HUES64 (cell line): ENCODE measurements around the gene MOCS2. TPM values are rescaled to one million over a fixed set of nuclear protein-coding genes. Genes with fewer than 3 reads are reported as not detected.

Experiments used
- H3K27ac ChIP-seq: 2 replicates; pipeline ENCODE4 v1.7.0; 2013; ENCODE audit warnings: low read depth, low read length, inconsistent platforms
- H3K27me3 ChIP-seq: 2 replicates; pipeline ENCODE4 v1.6.1; 2013; ENCODE audit warnings: mild to moderate bottlenecking, low read length; ENCODE audit not compliant: insufficient read depth
- H3K36me3 ChIP-seq: 2 replicates; pipeline ENCODE4 v1.6.1; 2013; ENCODE audit warnings: mild to moderate bottlenecking, low read length; ENCODE audit not compliant: insufficient read depth
- H3K4me1 ChIP-seq: 2 replicates; pipeline ENCODE4 v1.6.1; 2013; ENCODE audit warnings: mild to moderate bottlenecking, low read length, moderate library complexity; ENCODE audit not compliant: insufficient read depth
- H3K4me3 ChIP-seq: 2 replicates; pipeline ENCODE4 v1.5.1; 2013; ENCODE audit warnings: mild to moderate bottlenecking, low read length, moderate library complexity
- H3K9ac ChIP-seq: 2 replicates; pipeline ENCODE4 v1.6.1; 2013; ENCODE audit warnings: mild to moderate bottlenecking, low read depth, low read length
- H3K9me3 ChIP-seq: 2 replicates; pipeline ENCODE4 v1.6.1; 2013; ENCODE audit warnings: low read depth, low read length; ENCODE audit not compliant: insufficient read depth
- WGBS: fragments of 150-250, 120-280 bp; methylation state at CpG from one replicate; pipeline ENCODE4 v1.1.7; 2013; ENCODE audit warnings: missing lambda C conversion rate; 5-methylcytosine and 5-hydroxymethylcytosine counted together
- polyA plus RNA-seq, 2 experiments: library from polyadenylated mRNA; stranded (reverse); fragments of 50-300 nt; gene quantifications; one replicate each; pipeline ENCODE4 v1.2.3, GENCODE V29; 2013

The MOCS2 gene, protein sequence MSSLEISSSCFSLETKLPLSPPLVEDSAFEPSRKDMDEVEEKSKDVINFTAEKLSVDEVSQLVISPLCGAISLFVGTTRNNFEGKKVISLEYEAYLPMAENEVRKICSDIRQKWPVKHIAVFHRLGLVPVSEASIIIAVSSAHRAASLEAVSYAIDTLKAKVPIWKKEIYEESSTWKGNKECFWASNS
- polyA plus RNA-seq (2013, experiment 1 of 2): 21.1 TPM
- 21.9 TPM for polyA plus RNA-seq (2013, experiment 2 of 2)

DNA sequence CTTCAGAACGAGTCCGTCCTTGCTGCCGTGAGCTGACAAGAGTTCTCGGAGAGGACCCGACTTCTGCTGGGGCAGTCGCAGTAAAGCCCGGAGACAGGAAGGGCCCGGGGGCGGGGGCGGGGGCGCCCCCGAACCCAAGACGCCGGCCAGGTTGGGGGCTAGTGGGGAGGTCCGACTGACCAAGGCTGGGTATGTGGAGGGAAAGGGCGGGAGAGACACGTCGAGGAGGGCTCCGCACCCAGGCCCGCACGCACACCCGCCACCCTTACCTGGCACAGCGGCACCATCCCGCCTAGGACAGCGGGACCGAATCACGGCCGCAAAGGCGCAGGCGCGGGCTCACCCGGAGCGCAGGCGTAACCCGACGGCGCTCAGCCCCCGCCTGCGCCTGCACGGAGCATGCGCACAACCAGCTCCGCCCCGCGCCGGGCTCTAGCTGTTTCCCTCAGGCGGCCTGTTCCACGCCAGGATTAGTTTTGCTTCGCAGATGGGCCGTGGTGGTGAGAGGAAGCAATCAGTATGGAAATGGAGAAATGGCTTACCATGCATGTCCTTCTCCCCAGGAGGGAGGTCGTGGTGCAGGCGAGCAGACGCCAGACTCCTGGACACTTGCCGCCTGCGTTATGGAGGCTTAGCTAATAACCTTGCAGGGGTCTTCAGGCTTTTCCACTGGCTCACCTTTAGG is at the start of gene MOCS2:
MOCS2 (minus strand) TSS at position 315 of the 685 bp plus-strand sequence. CDS start 2,583 bp downstream, outside the sequence.
- H3K36me3 ChIP-seq: peaks cover 7% of the 10 kb centered on the region; the same call in 1 of the 2 replicates
- H3K9me3 ChIP-seq: no peaks in the 10 kb centered on the region
- peak within 1 kb of the TSS; percentile 89 for H3K4me3 ChIP-seq
- WGBS: under 1% methylated on average over 54 of the region's 54 CpGs
- peak within 1 kb of the TSS; percentile 70 for H3K9ac ChIP-seq
- peak within 1 kb of the TSS; percentile 48; the same call in 1 of the 2 replicates for H3K27ac ChIP-seq
- peaks cover 5% of the 10 kb centered on the region; the same call in 1 of the 2 replicates for H3K27me3 ChIP-seq
- peaks cover 15% of the 10 kb centered on the region; the same call in 1 of the 2 replicates for H3K4me1 ChIP-seq

DNA sequence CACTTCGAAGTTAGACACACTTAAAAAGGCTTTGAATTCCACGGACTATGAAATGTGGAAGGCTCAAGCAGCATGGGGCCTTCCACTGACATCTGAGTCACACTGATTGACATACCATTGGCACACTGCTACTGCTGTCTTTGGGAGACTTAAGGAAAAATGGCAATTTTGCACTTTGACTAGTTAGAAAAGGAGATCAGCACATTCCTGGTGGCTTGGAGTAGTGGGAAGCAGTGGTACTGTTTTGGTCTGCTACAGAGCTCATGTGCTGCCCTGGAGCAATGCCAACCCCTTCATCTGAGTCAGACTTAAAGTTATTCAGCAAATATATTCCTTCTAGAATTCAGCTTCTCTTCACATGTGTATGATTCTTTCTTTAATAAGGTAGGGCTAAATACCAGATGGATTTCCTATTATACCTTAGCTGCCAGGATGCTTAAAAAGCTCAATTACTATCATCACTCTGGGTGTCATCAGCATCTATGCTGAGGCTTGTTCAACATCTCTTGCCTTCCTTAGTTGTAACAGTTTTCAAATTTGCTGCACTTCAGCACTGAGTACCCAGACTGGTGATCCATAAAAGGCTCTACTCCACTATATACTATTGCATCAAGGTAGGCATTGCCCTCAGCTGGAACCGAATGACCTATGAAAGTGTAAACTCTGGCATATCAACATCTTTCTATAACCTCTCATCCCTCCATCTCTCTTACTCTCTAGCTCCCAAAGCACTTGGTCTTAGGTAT is 42.3 kb upstream of the MOCS2 start:
- H3K4me1 ChIP-seq: no peaks in the 10 kb centered on the region
- no peak overlapping the region for H3K9ac ChIP-seq
- WGBS: 91% methylated on average over 3 of the region's 3 CpGs
- no peaks in the 10 kb centered on the region for H3K27me3 ChIP-seq
- no peaks in the 10 kb centered on the region for H3K9me3 ChIP-seq
- H3K36me3 ChIP-seq: no peaks in the 10 kb centered on the region
- no peak overlapping the region for H3K27ac ChIP-seq
- H3K4me3 ChIP-seq: no peak overlapping the region

DNA sequence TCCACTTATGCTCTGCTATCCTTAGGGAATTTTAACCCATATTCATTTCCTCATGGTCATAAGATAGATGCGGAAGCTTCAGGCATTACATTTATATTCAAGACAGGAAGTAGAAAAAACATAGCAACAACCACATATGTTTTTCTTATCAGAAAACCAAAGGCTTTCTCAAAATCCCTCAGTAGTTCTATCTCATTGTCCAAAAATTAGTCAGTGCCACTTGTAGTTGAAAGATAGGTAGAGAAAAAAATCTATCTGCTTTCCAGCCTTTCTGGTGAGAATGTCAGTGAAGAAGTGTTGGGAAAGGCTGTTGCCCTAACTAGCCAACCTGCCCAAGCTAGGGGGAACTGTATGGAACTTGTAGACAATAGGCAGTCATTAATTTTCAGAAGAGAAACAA is 23.5 kb upstream of the MOCS2 start:
- no peak overlapping the region for H3K27ac ChIP-seq
- WGBS: 100% methylated on average over 1 of the region's 1 CpG
- no peak overlapping the region for H3K4me3 ChIP-seq
- H3K4me1 ChIP-seq: no peaks in the 10 kb centered on the region
- H3K9ac ChIP-seq: no peak overlapping the region
- no peaks in the 10 kb centered on the region for H3K9me3 ChIP-seq
- H3K36me3 ChIP-seq: no peaks in the 10 kb centered on the region
- no peaks in the 10 kb centered on the region for H3K27me3 ChIP-seq

DNA sequence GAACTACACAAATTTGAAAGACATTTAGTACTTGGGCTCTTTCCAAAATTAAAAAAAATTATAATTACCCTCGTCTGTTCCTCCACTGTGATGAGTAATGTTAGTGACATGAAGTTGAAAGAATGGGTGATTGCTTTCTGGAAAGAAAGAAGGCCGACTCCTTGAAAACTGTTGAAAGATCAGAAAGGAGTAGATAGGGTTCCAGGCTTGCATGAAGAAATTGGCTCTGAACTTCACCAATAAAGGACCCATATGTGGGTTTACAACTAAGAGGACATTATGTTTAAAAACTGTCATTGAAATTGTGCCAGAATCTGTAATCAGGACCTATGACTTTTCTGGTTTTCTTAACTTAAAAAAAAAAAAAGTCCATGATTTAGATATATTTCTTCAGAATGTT is 20.7 kb upstream of the MOCS2 start:
- no peak overlapping the region for H3K27ac ChIP-seq
- H3K36me3 ChIP-seq: no peaks in the 10 kb centered on the region
- WGBS: 93% methylated on average over 2 of the region's 2 CpGs
- no peaks in the 10 kb centered on the region for H3K9me3 ChIP-seq
- H3K27me3 ChIP-seq: no peaks in the 10 kb centered on the region
- no peak overlapping the region for H3K4me3 ChIP-seq
- H3K4me1 ChIP-seq: no peaks in the 10 kb centered on the region
- no peak overlapping the region for H3K9ac ChIP-seq

DNA sequence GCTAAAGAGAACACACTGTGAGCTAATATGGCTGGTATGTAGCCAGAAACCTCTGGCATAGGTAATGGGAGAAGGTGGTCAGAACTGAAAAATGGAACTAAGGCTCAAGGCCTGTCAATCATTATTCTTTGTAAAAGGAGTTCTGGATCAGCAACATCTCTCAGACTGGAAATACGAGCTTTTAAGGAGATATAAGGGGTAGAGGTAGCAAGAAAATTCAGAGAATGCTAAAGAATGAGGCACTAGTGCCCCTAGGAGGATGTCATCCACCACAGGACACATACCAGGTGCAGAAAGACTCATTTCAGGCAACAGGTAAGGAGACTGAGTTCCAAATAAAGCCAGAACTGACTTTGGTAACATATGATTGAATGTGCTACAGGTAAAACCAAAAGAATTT is 18.9 kb upstream of the MOCS2 start:
- no peaks in the 10 kb centered on the region for H3K27me3 ChIP-seq
- no peaks in the 10 kb centered on the region for H3K36me3 ChIP-seq
- no peaks in the 10 kb centered on the region for H3K4me1 ChIP-seq
- no peak overlapping the region for H3K4me3 ChIP-seq
- no peak overlapping the region for H3K27ac ChIP-seq
- 96% methylated on average over 1 of the region's 1 CpG for WGBS
- H3K9ac ChIP-seq: no peak overlapping the region
- H3K9me3 ChIP-seq: no peaks in the 10 kb centered on the region

DNA sequence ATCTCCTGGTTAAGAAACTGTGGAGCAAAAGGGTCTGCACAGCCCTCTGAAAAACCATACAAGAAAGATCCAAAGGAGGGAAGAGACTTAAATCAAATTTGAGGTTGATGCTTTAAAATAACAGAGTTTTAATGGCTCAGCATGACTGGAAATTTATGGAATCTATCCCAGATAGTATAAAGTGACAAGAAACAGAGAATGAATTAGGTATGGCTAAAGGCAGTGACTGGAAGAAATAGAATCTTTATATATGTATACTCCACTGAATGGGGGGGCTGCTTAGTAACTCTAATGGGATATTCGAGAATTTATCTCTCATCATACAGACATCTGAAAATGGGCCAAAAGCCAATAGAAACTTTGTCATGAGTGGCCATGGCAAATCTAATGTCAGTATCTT is 17.6 kb upstream of the MOCS2 start:
- Histone ChIP-seq H3K27ac (no peak overlapping the region), H3K27me3 (no peaks in the 10 kb centered on the region)
- WGBS: no CpG with 5 or more reads among the region's 1 CpG

DNA sequence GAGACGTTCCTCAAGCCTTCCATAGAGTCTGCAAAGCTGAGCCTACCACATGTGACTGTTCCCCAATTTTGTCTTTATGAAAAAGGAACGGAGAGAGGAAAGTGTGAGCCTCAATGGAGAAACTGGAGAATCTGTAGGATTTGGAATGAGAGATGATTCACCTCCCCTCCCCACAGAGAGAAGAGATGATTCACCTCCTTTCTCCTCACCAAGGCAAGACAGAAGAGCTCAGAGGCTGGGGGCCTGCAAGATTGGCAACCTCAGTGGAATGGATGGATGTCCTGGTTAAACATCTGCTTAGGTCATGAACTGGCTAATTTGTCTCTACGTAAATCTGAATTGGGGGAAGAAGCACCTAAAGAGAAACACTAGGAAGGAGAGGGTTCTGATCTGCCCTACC is 17.0 kb upstream of the MOCS2 start:
- Histone ChIP-seq H3K27ac (no peak overlapping the region), H3K4me1 (no peaks in the 10 kb centered on the region), H3K9me3 (no peaks in the 10 kb centered on the region), H3K4me3 (no peak overlapping the region), H3K36me3 (no peaks in the 10 kb centered on the region), H3K9ac (no peak overlapping the region), H3K27me3 (no peaks in the 10 kb centered on the region)
- WGBS: 95% methylated on average over 3 of the region's 3 CpGs

More for the DNA sequence above, 17.6 kb upstream of the MOCS2 start:
- Histone ChIP-seq H3K9ac (no peak overlapping the region), H3K4me1 (no peaks in the 10 kb centered on the region), H3K4me3 (no peak overlapping the region), H3K9me3 (no peaks in the 10 kb centered on the region), H3K36me3 (no peaks in the 10 kb centered on the region)

DNA sequence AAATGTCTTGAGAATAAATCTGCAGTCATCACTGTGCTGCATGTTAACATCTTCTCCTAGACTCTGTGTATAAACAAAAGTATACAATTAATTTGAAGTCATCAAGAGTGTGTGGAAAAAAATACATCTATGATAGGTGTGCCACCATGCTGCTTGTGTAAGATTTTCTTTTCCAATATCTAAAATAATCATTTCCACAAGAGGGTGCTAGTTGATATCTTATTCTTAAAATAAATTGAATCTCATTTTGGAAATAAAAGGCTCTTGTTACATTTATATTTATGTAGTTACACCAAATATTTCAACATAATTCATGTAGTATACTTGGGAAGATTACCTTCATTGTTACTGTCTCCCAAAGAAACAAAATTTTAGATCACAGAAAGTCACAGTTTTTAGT is 14.1 kb upstream of the MOCS2 start:
- no peaks in the 10 kb centered on the region for H3K9me3 ChIP-seq
- H3K4me3 ChIP-seq: no peak overlapping the region
- no peak overlapping the region for H3K9ac ChIP-seq
- H3K27me3 ChIP-seq: no peaks in the 10 kb centered on the region
- no peaks in the 10 kb centered on the region for H3K4me1 ChIP-seq
- H3K27ac ChIP-seq: no peak overlapping the region
- no peaks in the 10 kb centered on the region for H3K36me3 ChIP-seq

DNA sequence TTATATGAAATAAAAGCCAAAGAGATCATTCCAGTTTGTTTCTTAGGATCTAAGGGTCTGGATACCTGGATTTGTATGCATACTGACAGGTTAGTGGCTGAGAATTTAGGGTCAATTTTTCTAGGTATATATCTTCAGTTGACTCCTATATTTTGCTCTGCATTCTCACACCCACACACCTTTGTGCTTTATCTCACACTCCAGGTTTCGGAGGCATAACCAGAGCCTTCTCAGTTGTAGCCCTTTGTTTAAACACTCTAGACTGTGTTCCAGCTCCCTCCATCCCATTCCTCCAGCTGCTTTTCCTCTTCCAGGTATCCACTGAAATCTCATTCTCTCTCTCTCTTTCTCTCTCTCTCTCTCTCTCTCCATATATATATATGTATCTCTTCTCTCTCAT is 10.6 kb upstream of the MOCS2 start:
- WGBS: 95% methylated on average over 1 of the region's 1 CpG
- H3K27me3 ChIP-seq: no peaks in the 10 kb centered on the region
- H3K27ac ChIP-seq: no peak overlapping the region
- no peaks in the 10 kb centered on the region for H3K9me3 ChIP-seq
- no peak overlapping the region for H3K4me3 ChIP-seq
- no peaks in the 10 kb centered on the region for H3K4me1 ChIP-seq
- H3K36me3 ChIP-seq: no peaks in the 10 kb centered on the region
- H3K9ac ChIP-seq: no peak overlapping the region

DNA sequence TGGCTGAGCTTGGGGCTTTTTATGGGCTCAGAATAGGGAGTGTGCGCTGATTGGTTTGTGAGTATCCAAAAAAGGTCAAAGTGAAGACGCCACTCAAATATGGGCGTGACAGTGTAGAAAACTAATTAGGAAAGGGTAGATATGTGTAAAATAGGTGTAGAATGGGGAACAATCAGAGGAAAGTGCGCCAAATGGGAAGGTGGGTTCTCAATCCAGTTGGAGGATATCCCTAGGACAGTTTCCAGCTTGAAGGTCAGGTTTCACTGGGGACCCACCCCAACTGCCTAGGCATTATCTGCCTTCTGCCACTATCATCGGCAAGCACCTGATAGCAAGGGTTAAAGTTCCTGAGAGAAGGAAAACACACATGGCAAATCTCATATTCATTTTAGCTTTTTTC is 9.3 kb upstream of the MOCS2 start:
- Histone ChIP-seq H3K27me3 (no peaks in the 10 kb centered on the region), H3K9ac (no peak overlapping the region), H3K9me3 (no peaks in the 10 kb centered on the region), H3K4me1 (no peaks in the 10 kb centered on the region), H3K27ac (no peak overlapping the region), H3K4me3 (no peak overlapping the region), H3K36me3 (no peaks in the 10 kb centered on the region)
- 94% methylated on average over 5 of the region's 5 CpGs for WGBS

DNA sequence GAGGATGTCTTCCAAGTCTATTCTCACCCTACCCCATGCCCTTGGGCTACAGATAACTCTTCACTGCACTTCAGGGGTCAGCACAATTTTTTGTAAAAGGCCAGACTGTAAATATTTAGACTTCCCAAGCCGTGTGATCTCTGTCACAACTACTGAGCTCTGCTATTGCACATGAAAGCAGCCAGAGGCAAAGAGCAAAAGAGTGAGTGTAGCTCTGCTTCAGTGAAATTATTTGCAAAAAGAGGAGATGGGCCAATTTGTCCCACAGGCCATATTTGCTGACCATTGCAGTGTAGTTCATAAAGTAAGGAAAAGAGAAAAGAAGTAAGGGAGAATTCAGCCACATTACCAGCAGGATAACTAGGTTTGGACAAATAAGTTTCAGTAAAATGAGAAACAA is 7.0 kb upstream of the MOCS2 start:
- no peaks in the 10 kb centered on the region for H3K36me3 ChIP-seq
- WGBS: 88% methylated on average over 1 of the region's 1 CpG
- H3K4me3 ChIP-seq: no peak overlapping the region
- H3K9ac ChIP-seq: no peak overlapping the region
- H3K27ac ChIP-seq: no peak overlapping the region
- H3K4me1 ChIP-seq: no peaks in the 10 kb centered on the region
- no peaks in the 10 kb centered on the region for H3K27me3 ChIP-seq
- no peaks in the 10 kb centered on the region for H3K9me3 ChIP-seq
